Stomach (tissue), 9 donors: ENCODE data around the gene PRMT3. TPM values are rescaled to one million over a fixed set of nuclear protein-coding genes. Genes with fewer than 3 reads are reported as not detected.

Experiments
- DNase-seq, 2 donors: peaks; one replicate each; pipeline versions ENCODE4 v3.0.0 to v3.0.0-alpha.2; 2013 to 2019
- H3K27ac ChIP-seq, 5 donors: fragments of 200-600 bp in 4 of 5; sonication (generic) in 4 of 5; one replicate each; pipeline ENCODE4 v1.5.1; 2013 to 2019; ENCODE audit warnings: mild to moderate bottlenecking in 1 of 5, moderate library complexity in 1 of 5
- H3K27me3 ChIP-seq, 3 donors: fragments of 200-600 bp; sonication (generic); one replicate each; pipeline ENCODE4 v1.5.1; 2017 to 2019; ENCODE audit warnings: mixed run types in 1 of 3
- H3K36me3 ChIP-seq, 4 donors: fragments of 200-600 bp; sonication (generic); 1 replicate in 3 of 4; 2 replicates in 1 of 4; pipeline ENCODE4 v1.5.1; 2016 to 2019
- H3K4me1 ChIP-seq, 4 donors: fragments of 200-600 bp; sonication (generic); one replicate each; pipeline ENCODE4 v1.5.1; 2016 to 2019
- H3K4me3 ChIP-seq, 4 donors: fragments of 200-600 bp; sonication (generic) in 3 of 4; one replicate each; pipeline ENCODE4 v1.5.1; 2016 to 2019; ENCODE audit warnings: mild to moderate bottlenecking in 1 of 4
- H3K9me3 ChIP-seq, 4 donors: fragments of 200-600 bp; sonication (generic); one replicate each; pipeline ENCODE4 v1.5.1; 2016 to 2019
- EP300 ChIP-seq: sonication (generic); formaldehyde crosslinking; IDR thresholded peaks from one replicate; pipeline ENCODE4 v1.6.1; 2017; ENCODE audit warnings: antibody characterized with exemption
- POLR2A ChIP-seq, 4 donors: fragments of 450-650 bp; IDR thresholded peaks; one replicate each; pipeline ENCODE4 v1.6.1; 2016; ENCODE audit warnings: antibody characterized with exemption in 4 of 4, control low read depth in 2 of 4, mild to moderate bottlenecking in 1 of 4, moderate library complexity in 1 of 4
- POLR2AphosphoS5 ChIP-seq, 3 donors: sonication (generic); formaldehyde crosslinking; IDR thresholded peaks; one replicate each; pipeline ENCODE4 v1.6.1; 2016; ENCODE audit warnings: antibody characterized with exemption in 3 of 3
- WGBS, 5 donors: extraction: QIAGEN DNeasy Blood & Tissue Kit in 3 of 5; methylation state at CpG; one replicate each; pipeline versions ENCODE4 v1.1.5 to v1.1.7; 2013 to 2018; 5-methylcytosine and 5-hydroxymethylcytosine counted together
- intact Hi-C: fragments of 100-400 bp; cut with DNase I; formaldehyde crosslinking; loops from one replicate; pipeline ENCODE4 v1.15.1; 2023; ENCODE audit warnings: low total_unique reads
- polyA plus RNA-seq, 3 donors: library from polyadenylated mRNA; stranded (reverse); fragments of 200-250 nt; gene quantifications; one replicate each; pipeline ENCODE4 v1.2.3, GENCODE V29; 2013
- total RNA-seq, 5 donors: library from RNA; depleted of rRNA; stranded (reverse); fragments of >200 nt; gene quantifications; one replicate each; pipeline versions ENCODE4 v1.1.0 to v1.2.3, GENCODE V29; 2014 to 2016
- TF ChIP-seq, protein P1 (sequence below), 7 experiments: fragments of 450-650 bp in 4 of 7; fragments of 200-600 bp in 3 of 7; sonication (generic) in 3 of 7; IDR thresholded peaks; one replicate each; pipeline ENCODE4 v1.5.1; 2016 to 2019; ENCODE audit warnings: antibody characterized with exemption in 7 of 7, control low read depth in 2 of 7, mild to moderate bottlenecking in 1 of 7
- donor health status: healthy with polysubstance abuse.
- donor health status: Bipolar disorder and iron deficiency.
- donor health status: healthy.

The PRMT3 gene
- total and polyA plus RNA-seq, 8 donors: 4.7 to 54.5 (median 9.7) TPM

DNA sequence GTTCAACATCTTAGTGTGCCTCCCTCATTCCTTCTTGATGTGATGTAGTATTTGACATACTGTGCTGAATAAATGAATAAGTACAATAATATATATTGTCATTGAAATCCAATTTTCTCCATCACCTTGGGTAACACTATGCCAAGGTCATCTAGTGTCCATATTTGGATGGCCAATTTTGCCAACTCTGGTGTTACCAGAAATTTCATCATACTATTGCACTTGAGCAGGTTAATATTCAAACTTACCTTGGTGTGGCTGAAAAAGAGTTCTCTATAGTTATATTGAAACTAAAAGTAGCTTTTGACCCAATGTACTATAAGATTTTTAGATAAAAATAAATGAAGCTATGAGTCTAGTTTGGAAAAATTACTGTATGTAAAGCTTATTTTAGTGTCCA lies 113.7 kb downstream of the PRMT3 start:
- Histone ChIP-seq H3K4me3 (no peak overlapping the region), H3K36me3 (peaks cover 0 to 24% (median 6%) of the 10 kb centered on the region in 4 donors), H3K27me3 (no peaks in the 10 kb centered on the region), H3K4me1 (no peaks in the 10 kb centered on the region), H3K27ac (no peak overlapping the region), H3K9me3 (no peaks in the 10 kb centered on the region)
- DNase-seq: no peak
- TF ChIP-seq, protein P1, sequence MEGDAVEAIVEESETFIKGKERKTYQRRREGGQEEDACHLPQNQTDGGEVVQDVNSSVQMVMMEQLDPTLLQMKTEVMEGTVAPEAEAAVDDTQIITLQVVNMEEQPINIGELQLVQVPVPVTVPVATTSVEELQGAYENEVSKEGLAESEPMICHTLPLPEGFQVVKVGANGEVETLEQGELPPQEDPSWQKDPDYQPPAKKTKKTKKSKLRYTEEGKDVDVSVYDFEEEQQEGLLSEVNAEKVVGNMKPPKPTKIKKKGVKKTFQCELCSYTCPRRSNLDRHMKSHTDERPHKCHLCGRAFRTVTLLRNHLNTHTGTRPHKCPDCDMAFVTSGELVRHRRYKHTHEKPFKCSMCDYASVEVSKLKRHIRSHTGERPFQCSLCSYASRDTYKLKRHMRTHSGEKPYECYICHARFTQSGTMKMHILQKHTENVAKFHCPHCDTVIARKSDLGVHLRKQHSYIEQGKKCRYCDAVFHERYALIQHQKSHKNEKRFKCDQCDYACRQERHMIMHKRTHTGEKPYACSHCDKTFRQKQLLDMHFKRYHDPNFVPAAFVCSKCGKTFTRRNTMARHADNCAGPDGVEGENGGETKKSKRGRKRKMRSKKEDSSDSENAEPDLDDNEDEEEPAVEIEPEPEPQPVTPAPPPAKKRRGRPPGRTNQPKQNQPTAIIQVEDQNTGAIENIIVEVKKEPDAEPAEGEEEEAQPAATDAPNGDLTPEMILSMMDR (IDR thresholded peaks at IDR 0.05): no peak
- TF ChIP-seq POLR2AphosphoS5 (IDR thresholded peaks at IDR 0.05) (no peak), EP300 (no peak), POLR2A (IDR thresholded peaks at IDR 0.05) (no peak)
- intact Hi-C loops: no loop called here

DNA sequence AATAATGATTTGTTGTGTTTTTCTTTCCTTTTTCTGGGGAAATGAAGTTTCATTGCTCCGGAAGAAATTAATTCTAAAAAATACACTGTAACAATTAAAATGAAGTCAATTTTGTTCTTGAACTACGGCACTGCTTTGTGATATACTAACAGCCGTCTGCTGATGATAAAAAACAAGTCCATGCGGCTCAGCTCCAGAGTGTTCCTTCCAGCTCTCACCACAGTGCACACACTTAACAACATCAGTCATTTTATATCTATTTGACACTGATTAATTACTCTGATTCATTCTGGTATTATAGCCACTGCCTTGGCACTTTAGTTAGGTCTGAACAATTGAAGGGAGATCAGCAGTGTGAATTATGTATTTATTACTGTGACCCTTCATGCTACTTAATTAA lies 114.5 kb downstream of the PRMT3 start:
- H3K36me3 ChIP-seq: peaks cover 0 to 18% (median 4%) of the 10 kb centered on the region in 4 donors
- H3K4me3 ChIP-seq: no peak overlapping the region
- 77 to 88% (median 86%) methylated on average over 4 of the region's 4 CpGs for WGBS, 5 donors
- H3K9me3 ChIP-seq: no peaks in the 10 kb centered on the region
- no peaks in the 10 kb centered on the region for H3K27me3 ChIP-seq
- H3K27ac ChIP-seq: no peak overlapping the region
- H3K4me1 ChIP-seq: no peaks in the 10 kb centered on the region
- DNase-seq: no peak
- TF ChIP-seq POLR2AphosphoS5 (IDR thresholded peaks at IDR 0.05) (no peak), EP300 (no peak), POLR2A (IDR thresholded peaks at IDR 0.05) (no peak)
- TF ChIP-seq, protein P1 (IDR thresholded peaks at IDR 0.05): no peak
- intact Hi-C loops: no loop called here

DNA sequence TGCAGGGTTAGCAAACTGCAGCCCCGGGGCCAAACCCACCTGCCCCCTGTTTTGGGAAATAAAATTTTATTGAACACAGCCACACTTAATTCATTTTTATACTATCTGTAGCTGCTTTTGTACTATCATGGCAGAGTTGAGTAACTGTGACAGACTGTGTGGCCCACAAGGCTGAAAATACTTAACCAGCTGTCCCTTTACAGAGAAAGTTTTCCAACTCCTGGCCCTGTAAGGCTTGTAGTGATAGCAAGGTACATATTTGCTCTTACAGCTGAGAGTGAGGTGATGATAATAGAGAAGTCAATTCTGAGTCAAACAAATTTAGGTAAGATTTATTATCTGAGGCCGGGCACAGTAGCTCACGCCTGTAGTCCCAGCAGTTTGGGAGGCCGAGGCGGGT lies 124.5 kb downstream of the PRMT3 start:
- intact Hi-C loops: no loop called here
- H3K4me3 ChIP-seq: no peak overlapping the region
- DNase-seq: peak in 1 of 2 donors; percentile 7
- no peaks in the 10 kb centered on the region for H3K27me3 ChIP-seq
- no peak overlapping the region for H3K27ac ChIP-seq
- no peak for TF ChIP-seq EP300
- TF ChIP-seq POLR2AphosphoS5 (IDR thresholded peaks at IDR 0.05): no peak
- TF ChIP-seq, protein P1 (IDR thresholded peaks at IDR 0.05): no peak
- TF ChIP-seq POLR2A (IDR thresholded peaks at IDR 0.05): no peak
- WGBS, 5 donors: 39 to 60% (median 49%) methylated on average over 5 of the region's 5 CpGs
- H3K4me1 ChIP-seq: peaks cover 0 to 5% (median 0%) of the 10 kb centered on the region in 4 donors
- no peaks in the 10 kb centered on the region for H3K9me3 ChIP-seq
- peaks cover 0 to 21% (median 17%) of the 10 kb centered on the region in 4 donors for H3K36me3 ChIP-seq

DNA sequence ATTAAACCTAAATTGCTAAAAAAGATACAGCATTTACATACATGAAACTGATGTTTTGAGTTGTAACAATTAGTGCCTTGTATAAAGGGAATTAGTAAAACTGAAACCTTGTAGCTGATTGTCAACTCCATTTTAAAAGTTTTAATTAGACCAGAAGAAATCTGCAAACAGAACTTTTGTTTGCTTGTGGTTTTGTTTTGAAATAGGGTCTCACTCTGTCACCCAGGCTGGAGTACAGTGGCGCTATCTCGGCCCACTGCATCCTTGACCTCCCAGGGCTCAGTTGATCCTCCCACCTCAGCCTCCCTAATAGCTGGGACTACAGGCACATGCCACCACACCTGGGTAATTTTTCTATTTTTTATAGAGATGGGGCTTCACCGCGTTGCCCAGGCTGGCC lies 125.4 kb downstream of the PRMT3 start:
- no peak for DNase-seq
- WGBS, 5 donors: 86 to 92% (median 90%) methylated on average over 4 of the region's 4 CpGs
- intact Hi-C loops: no loop called here

More for the DNA sequence above, 125.4 kb downstream of the PRMT3 start:
- TF ChIP-seq, protein P1 (IDR thresholded peaks at IDR 0.05): no peak
- TF ChIP-seq POLR2A (IDR thresholded peaks at IDR 0.05) (no peak), POLR2AphosphoS5 (IDR thresholded peaks at IDR 0.05) (no peak), EP300 (no peak)
- Histone ChIP-seq H3K36me3 (peaks cover 0 to 18% (median 17%) of the 10 kb centered on the region in 4 donors), H3K4me3 (no peak overlapping the region), H3K27me3 (no peaks in the 10 kb centered on the region), H3K9me3 (no peaks in the 10 kb centered on the region), H3K27ac (no peak overlapping the region), H3K4me1 (peaks cover 0 to 5% (median 0%) of the 10 kb centered on the region in 4 donors)
